NCI-H82 treated with DMSO at 0.1 percent for 48 hours (cell line): Measurements from ENCODE around the gene CPLANE1.

Experiments used
- DNase-seq: peaks from one replicate; lab custom pipeline; 2025; ENCODE audit not compliant: unreplicated experiment; lab: John Stamatoyannopoulos, UW

CPLANE1 gene

DNA sequence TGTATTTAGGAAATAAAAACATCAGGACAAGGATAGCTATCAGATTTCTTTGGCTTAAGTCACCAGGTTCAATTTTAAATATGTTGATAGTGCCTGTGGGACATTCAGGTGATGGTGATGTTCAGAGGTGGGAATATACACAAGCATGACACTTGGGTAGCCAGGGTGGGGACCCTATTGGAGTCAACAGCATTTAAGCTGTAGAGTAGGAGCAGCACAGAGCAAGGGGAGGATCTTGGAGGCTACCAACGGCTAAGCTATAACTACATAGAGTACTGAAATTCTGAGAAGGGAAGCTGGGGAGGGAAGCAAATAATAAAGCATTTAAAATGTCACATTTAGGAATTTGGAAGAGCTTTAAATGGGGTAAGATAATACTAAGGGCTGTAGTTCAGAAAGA lies 177.7 kb downstream of the CPLANE1 start:
- no peak for DNase-seq

DNA sequence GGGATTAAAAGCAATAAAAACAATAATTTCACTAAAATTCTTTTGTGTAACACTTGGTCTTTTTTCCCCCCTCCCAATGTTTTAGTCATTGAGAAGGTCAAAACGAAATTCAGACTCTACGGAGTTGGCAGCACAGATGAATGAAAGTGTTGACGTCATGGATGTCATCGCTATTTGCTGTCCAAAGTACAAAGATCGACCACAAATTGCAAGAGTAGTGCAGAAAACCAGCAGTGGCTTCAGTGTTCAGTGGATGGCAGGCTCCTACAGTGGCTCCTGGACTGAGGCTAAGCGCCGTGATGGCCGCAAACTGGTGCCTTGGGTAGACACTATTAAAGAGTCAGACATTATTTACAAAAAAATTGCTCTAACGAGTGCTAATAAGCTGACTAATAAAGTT lies 184.7 kb downstream of the CPLANE1 start:
- no peak for DNase-seq

DNA sequence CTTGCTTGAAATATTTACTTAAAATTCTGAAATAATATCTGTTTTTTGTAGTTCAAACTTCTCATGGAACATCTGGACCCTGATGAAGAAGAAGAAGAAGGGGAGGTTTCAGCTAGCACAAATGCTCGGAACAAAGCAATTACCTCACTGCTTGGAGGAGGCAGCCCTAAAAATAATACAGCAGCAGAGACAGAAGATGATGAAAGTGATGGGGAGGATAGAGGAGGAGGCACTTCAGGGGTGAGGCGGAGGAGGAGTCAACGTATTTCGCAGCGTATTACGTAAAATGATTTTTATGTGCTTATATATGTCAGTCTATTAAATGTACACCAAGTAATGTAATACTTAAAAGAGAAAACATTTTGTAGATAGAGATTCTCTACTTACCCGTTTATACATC lies 185.4 kb downstream of the CPLANE1 start:
- DNase-seq: no peak

GRCh38 chr5:37060030-37060429 lies 189.1 kb downstream of the CPLANE1 start:
- no peak for DNase-seq

- DNase-seq: no peak
These were observed 192.4 kb downstream of the CPLANE1 start for GRCh38 chr5:37056762-37057161.
